Measurements from ENCODE around the gene TJP3.
"Not testable (repeated sequence)": the region's sequence is repeated elsewhere in the genome, so short reads cannot be mapped to it uniquely, and the experiment has no call there.

Gene TJP3

DNA sequence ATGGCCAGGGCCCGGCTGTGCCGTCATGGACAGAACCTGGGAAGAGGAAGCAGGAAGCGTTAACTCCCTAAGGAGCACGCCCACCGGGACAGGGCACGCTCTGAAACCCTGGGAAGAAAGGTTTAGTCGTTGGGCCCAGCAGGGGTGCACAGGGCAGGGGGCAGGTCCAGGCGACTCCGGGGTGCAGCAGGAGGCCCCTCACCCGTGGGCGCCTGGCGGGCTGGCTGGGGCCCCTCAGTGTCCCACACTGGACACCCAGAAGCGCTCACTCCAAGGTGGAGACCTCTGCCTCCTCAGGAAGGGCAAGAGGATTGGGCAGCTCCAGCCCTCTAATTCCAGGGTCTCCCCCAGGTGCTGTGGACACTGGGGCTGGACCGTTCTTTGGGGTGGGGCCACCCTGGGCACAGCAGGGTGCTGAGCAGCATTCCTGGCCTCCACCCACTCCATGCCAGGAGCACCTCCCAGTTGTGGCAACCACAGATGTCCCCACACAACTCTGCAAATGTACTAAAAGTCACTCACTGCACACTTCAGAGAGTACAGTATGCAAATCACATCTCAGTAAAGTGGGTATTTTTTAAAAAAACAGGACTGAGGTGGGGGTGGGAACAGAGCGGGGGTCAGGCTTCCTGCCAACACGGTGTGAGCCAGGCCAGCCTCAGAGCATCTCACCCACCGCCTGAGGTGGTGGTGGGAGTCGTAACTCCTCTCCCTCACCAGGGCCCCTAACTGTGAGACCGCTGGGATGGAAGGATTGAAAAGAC, 43.1 kb upstream of the TJP3 start:
- H4K20me1 ChIP-seq (ENCODE audit: insufficient read depth, low read length) = no peaks in the 10 kb centered on the region; the same call in 1 of the 2 replicates
- no peaks in the 10 kb centered on the region for H3K36me3 ChIP-seq (replicated peaks; ENCODE audit: insufficient read depth, low read length)

GRCh38 chr19:3665681-3666544, 42.3 kb upstream of the TJP3 start:
- Histone ChIP-seq H3K36me3 (replicated peaks; ENCODE audit: insufficient read depth, low read length) (no peaks in the 10 kb centered on the region), H3K9ac (ENCODE audit: low read length) (no peak overlapping the region), H3K9me3 (replicated peaks; ENCODE audit: insufficient read depth, low read length) (no peaks in the 10 kb centered on the region), H2AFZ (ENCODE audit: low read length) (no peak overlapping the region), H3K4me2 (ENCODE audit: low read depth, low read length) (no peak overlapping the region), H3K9me2 (replicated peaks; ENCODE audit: insufficient read depth, low read length) (no peaks in the 10 kb centered on the region), H3K27ac (ENCODE audit: low read length) (no peak overlapping the region), H3K79me2 (ENCODE audit: low read length) (no peaks in the 10 kb centered on the region), H3K4me3 (ENCODE audit: low read length) (no peak overlapping the region), H3K4me1 (ENCODE audit: low read length) (no peaks in the 10 kb centered on the region), H4K20me1 (ENCODE audit: insufficient read depth, low read length) (no peaks in the 10 kb centered on the region; the same call in 1 of the 2 replicates), H3F3A (ENCODE audit: insufficient read depth, low read length) (no peaks in the 10 kb centered on the region), H3K27me3 (replicated peaks; ENCODE audit: insufficient read depth, low read length) (no peaks in the 10 kb centered on the region)
- peak; percentile 24 for DNase-seq
- TF ChIP-seq, protein P1, sequence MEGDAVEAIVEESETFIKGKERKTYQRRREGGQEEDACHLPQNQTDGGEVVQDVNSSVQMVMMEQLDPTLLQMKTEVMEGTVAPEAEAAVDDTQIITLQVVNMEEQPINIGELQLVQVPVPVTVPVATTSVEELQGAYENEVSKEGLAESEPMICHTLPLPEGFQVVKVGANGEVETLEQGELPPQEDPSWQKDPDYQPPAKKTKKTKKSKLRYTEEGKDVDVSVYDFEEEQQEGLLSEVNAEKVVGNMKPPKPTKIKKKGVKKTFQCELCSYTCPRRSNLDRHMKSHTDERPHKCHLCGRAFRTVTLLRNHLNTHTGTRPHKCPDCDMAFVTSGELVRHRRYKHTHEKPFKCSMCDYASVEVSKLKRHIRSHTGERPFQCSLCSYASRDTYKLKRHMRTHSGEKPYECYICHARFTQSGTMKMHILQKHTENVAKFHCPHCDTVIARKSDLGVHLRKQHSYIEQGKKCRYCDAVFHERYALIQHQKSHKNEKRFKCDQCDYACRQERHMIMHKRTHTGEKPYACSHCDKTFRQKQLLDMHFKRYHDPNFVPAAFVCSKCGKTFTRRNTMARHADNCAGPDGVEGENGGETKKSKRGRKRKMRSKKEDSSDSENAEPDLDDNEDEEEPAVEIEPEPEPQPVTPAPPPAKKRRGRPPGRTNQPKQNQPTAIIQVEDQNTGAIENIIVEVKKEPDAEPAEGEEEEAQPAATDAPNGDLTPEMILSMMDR (IDR thresholded peaks at IDR 0.05; ENCODE audit: low read length) = peak; percentile 97
- TF ChIP-seq EZH2 (optimal IDR thresholded peaks at IDR 0.05; ENCODE audit: low read depth, low read length) = no peak

More for the DNA sequence above, 43.1 kb upstream of the TJP3 start:
- no peak overlapping the region for H3K27ac ChIP-seq (ENCODE audit: low read length)
- no peaks in the 10 kb centered on the region for H3K79me2 ChIP-seq (ENCODE audit: low read length)
- DNase-seq = no peak
- H3K4me2 ChIP-seq (ENCODE audit: low read depth, low read length) = no peak overlapping the region
- no peaks in the 10 kb centered on the region for H3K9me2 ChIP-seq (replicated peaks; ENCODE audit: insufficient read depth, low read length)
- H3K4me1 ChIP-seq (ENCODE audit: low read length) = no peaks in the 10 kb centered on the region
- TF ChIP-seq EZH2phosphoT487 (IDR thresholded peaks at IDR 0.05; ENCODE audit: low read length) (no peak), EZH2 (optimal IDR thresholded peaks at IDR 0.05; ENCODE audit: low read depth, low read length) (no peak)
- TF ChIP-seq, protein P1 (IDR thresholded peaks at IDR 0.05; ENCODE audit: low read length) = no peak
- H3K4me3 ChIP-seq (ENCODE audit: low read length) = no peak overlapping the region
- no peak overlapping the region for H3K9ac ChIP-seq (ENCODE audit: low read length)
- no peak overlapping the region for H2AFZ ChIP-seq (ENCODE audit: low read length)
- no peaks in the 10 kb centered on the region for H3K27me3 ChIP-seq (replicated peaks; ENCODE audit: insufficient read depth, low read length)
- H3K9me3 ChIP-seq (replicated peaks; ENCODE audit: insufficient read depth, low read length) = no peaks in the 10 kb centered on the region
- H3F3A ChIP-seq (ENCODE audit: insufficient read depth, low read length) = no peaks in the 10 kb centered on the region

GRCh38 chr19:3666545-3666856, 41.7 kb upstream of the TJP3 start:
- H3K9me3 ChIP-seq (replicated peaks; ENCODE audit: insufficient read depth, low read length); H3K4me2 ChIP-seq (ENCODE audit: low read depth, low read length); H4K20me1 ChIP-seq (ENCODE audit: insufficient read depth, low read length); H3K4me3 ChIP-seq (ENCODE audit: low read length); H3K36me3 ChIP-seq (replicated peaks; ENCODE audit: insufficient read depth, low read length); DNase-seq; H3K79me2 ChIP-seq (ENCODE audit: low read length); H2AFZ ChIP-seq (ENCODE audit: low read length); H3K4me1 ChIP-seq (ENCODE audit: low read length); H3K9ac ChIP-seq (ENCODE audit: low read length); H3F3A ChIP-seq (ENCODE audit: insufficient read depth, low read length); H3K9me2 ChIP-seq (replicated peaks; ENCODE audit: insufficient read depth, low read length); H3K27me3 ChIP-seq (replicated peaks; ENCODE audit: insufficient read depth, low read length); H3K27ac ChIP-seq (ENCODE audit: low read length): not testable (repeated sequence)
